Activated naive CD8-positive, alpha-beta T cell (primary cell): ENCODE data around the gene CDH1.

ENCODE experiments used
- H3K27ac Mint-ChIP-seq: one replicate; pipeline ENCODE4 v1.8.0; 2021; ENCODE audit warnings: mixed read lengths
- H3K27me3 Mint-ChIP-seq: one replicate; pipeline ENCODE4 v1.8.0; 2021; ENCODE audit warnings: mixed read lengths
- H3K36me3 Mint-ChIP-seq: one replicate; pipeline ENCODE4 v1.8.0; 2021; ENCODE audit warnings: mixed read lengths
- H3K4me1 Mint-ChIP-seq: one replicate; pipeline ENCODE4 v1.8.0; 2021; ENCODE audit warnings: low read depth, mixed read lengths
- H3K4me3 Mint-ChIP-seq: one replicate; pipeline ENCODE4 v1.8.0; 2021; ENCODE audit warnings: mild to moderate bottlenecking, mixed read lengths
- H3K9me3 Mint-ChIP-seq: one replicate; pipeline ENCODE4 v1.8.0; 2021; ENCODE audit warnings: low read depth, mixed read lengths

Gene CDH1

GRCh38 chr16:68860978-68861892 is 124.1 kb downstream of the CDH1 start:
- Mint-ChIP-seq H3K9me3 (no peaks in the 10 kb centered on the region), H3K4me1 (peaks cover 12% of the 10 kb centered on the region), H3K27ac (no peak overlapping the region), H3K4me3 (no peak overlapping the region), H3K36me3 (peaks cover 2% of the 10 kb centered on the region), H3K27me3 (no peaks in the 10 kb centered on the region)

- H3K9me3 Mint-ChIP-seq, result no peaks in the 10 kb centered on the region
- no peaks in the 10 kb centered on the region for H3K27me3 Mint-ChIP-seq
- H3K27ac Mint-ChIP-seq, result no peak overlapping the region
- no peak overlapping the region for H3K4me3 Mint-ChIP-seq
- H3K36me3 Mint-ChIP-seq, result peaks cover 18% of the 10 kb centered on the region
- peaks cover 3% of the 10 kb centered on the region for H3K4me1 Mint-ChIP-seq
Observed at GRCh38 chr16:68866933-68867332, 129.8 kb downstream of the CDH1 start.

- peaks cover 3% of the 10 kb centered on the region for H3K4me1 Mint-ChIP-seq
- no peak overlapping the region for H3K4me3 Mint-ChIP-seq
- H3K9me3 Mint-ChIP-seq, result no peaks in the 10 kb centered on the region
- H3K27ac Mint-ChIP-seq, result no peak overlapping the region
- H3K36me3 Mint-ChIP-seq, result peaks cover 21% of the 10 kb centered on the region
- no peaks in the 10 kb centered on the region for H3K27me3 Mint-ChIP-seq
Observed at GRCh38 chr16:68869492-68870088, 132.5 kb downstream of the CDH1 start.

GRCh38 chr16:68873635-68874471 is 136.8 kb downstream of the CDH1 start:
- Mint-ChIP-seq H3K9me3 (no peaks in the 10 kb centered on the region), H3K27me3 (no peaks in the 10 kb centered on the region), H3K4me1 (peaks cover 3% of the 10 kb centered on the region), H3K27ac (no peak overlapping the region), H3K4me3 (no peak overlapping the region), H3K36me3 (peaks cover 25% of the 10 kb centered on the region)

GRCh38 chr16:68875871-68876270 is 138.8 kb downstream of the CDH1 start:
- H3K36me3 Mint-ChIP-seq, result peaks cover 15% of the 10 kb centered on the region
- H3K9me3 Mint-ChIP-seq, result no peaks in the 10 kb centered on the region
- H3K27ac Mint-ChIP-seq, result no peak overlapping the region
- no peaks in the 10 kb centered on the region for H3K27me3 Mint-ChIP-seq
- no peak overlapping the region for H3K4me3 Mint-ChIP-seq
- no peaks in the 10 kb centered on the region for H3K4me1 Mint-ChIP-seq

- peaks cover 8% of the 10 kb centered on the region for H3K36me3 Mint-ChIP-seq
- no peak overlapping the region for H3K4me3 Mint-ChIP-seq
- no peaks in the 10 kb centered on the region for H3K27me3 Mint-ChIP-seq
- no peaks in the 10 kb centered on the region for H3K9me3 Mint-ChIP-seq
- no peak overlapping the region for H3K27ac Mint-ChIP-seq
- H3K4me1 Mint-ChIP-seq, result no peaks in the 10 kb centered on the region
Observed at GRCh38 chr16:68883685-68884084, 146.6 kb downstream of the CDH1 start.

GRCh38 chr16:68884401-68884800 is 147.3 kb downstream of the CDH1 start:
- peaks cover 8% of the 10 kb centered on the region for H3K36me3 Mint-ChIP-seq
- no peak overlapping the region for H3K4me3 Mint-ChIP-seq
- no peaks in the 10 kb centered on the region for H3K9me3 Mint-ChIP-seq
- no peaks in the 10 kb centered on the region for H3K27me3 Mint-ChIP-seq
- no peak overlapping the region for H3K27ac Mint-ChIP-seq
- H3K4me1 Mint-ChIP-seq, result no peaks in the 10 kb centered on the region
